Superior temporal gyrus (tissue), 1 donor: ENCODE measurements around the gene PANK1.
"Not testable (repeated sequence)": the region's sequence is repeated elsewhere in the genome, so short reads cannot be mapped to it uniquely, and the experiment has no call there.

ENCODE experiments used
- DNase-seq: peaks from one replicate; pipeline ENCODE4 v3.0.0-alpha.2; 2016; ENCODE audit errors: extremely low spot score

Gene PANK1

DNA sequence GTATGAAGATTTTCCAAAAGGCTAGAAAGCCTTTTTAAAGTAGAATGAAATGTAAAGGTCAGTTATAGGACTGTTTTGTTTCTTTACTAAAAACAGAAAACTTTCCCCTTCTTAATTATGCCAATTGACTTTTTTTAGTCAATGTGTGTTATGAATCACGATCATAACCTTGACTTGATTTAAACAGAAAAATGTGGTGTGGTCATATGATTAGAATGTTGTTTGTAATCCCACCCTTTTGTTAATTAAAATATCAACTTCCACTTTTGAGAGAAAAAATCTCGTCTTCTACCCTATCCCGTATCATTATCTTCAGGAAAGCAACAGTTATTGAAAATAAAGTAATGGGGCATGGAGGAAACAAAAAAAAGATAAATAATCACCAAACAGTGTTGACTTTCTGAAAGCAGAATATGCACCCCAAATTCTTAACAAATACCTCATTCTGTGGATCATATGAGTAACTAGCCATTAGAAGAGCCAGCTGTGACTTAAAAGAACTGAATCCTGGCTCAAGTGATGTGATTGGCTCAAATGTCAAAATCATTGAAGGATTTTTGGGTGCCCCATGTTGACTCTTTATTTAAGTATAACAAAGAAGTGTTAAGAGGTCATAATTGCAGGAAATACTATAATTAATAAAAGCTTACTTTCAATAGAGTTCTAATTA is 77.3 kb downstream of the PANK1 start:
- no peak for DNase-seq

- no peak for DNase-seq
Observed at GRCh38 chr10:89566992-89567391, 78.0 kb downstream of the PANK1 start.

DNA sequence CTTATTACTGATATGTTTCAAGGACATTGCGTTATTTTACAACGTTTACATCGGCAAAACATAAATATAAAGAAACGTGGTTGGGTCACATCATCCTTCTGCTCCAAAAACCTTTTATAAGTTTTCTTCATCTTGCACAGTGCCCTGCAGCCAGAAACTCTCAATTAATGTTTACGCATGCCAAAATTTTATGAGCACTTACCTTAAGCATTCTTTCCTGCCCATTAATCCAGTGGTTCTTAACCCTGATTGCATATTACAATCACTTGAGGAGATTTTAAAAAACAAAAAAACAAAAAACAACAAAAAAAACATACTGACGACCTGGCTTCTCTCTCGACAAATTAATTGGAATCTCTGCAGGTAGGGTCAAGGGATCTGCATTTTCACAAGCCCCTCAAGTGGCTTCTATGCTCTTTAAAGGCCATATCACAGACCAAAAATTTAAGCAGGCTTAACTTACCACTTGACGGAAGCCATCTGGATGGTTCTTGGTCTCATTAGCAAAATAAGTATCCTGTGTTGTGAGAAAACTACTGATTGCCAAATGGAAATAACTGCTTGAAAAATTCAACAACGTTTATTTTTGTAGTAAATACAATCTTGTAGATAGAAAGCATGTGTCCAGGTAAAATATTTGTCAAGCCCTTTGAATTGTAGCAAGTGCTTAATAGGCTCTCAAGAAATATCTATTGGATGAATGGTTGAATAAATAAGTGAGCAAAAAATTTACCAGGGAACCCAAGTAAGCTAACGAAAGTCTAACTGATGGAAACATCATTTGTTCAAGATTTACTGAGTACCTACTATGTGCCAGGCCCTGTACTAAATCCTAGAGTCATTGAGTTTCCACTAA is 78.7 kb downstream of the PANK1 start:
- DNase-seq, result no peak

- DNase-seq, result no peak
Observed at GRCh38 chr10:89565180-89565579, 79.9 kb downstream of the PANK1 start.

- peak; percentile 84 for DNase-seq
Observed at GRCh38 chr10:89563861-89564478, 81.1 kb downstream of the PANK1 start.

DNA sequence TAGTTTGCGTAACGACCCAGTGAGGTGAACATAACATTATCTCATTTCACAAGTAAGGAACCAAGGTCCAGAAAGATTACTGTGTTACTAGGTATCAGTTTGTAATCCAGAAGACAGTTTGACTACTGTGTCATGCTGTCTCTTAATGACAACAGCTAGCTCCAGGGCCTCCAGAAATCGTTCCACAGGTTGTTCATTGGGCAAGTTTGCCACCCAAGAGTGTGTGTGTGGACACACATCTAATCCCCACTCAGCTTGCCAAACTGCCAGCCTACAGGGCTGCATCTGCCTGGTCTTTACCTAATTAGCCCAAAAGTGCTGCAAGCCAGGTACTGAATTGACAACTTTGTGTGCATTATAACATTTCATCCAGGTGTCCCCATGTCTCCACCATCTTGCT is 81.7 kb downstream of the PANK1 start:
- no peak for DNase-seq

DNA sequence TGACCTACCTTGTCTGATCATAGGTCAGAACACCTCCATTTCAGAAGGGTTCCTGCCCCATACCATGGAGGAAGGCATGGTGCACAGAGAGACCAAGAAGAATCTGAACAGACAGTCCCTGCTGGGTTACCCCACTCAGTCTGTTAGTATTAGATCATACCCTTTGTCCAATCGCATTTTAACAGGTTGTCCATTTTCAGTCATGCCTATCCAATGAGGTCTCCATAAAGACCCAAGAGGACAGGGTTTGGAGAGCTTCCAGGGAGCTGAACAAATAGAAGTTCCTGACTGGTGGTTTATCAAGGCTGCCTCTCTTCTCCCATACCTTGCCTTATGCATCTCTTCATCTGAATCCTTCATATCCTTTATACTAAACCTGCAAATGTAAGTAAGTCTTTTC is 88.4 kb downstream of the PANK1 start:
- DNase-seq, result no peak

DNA sequence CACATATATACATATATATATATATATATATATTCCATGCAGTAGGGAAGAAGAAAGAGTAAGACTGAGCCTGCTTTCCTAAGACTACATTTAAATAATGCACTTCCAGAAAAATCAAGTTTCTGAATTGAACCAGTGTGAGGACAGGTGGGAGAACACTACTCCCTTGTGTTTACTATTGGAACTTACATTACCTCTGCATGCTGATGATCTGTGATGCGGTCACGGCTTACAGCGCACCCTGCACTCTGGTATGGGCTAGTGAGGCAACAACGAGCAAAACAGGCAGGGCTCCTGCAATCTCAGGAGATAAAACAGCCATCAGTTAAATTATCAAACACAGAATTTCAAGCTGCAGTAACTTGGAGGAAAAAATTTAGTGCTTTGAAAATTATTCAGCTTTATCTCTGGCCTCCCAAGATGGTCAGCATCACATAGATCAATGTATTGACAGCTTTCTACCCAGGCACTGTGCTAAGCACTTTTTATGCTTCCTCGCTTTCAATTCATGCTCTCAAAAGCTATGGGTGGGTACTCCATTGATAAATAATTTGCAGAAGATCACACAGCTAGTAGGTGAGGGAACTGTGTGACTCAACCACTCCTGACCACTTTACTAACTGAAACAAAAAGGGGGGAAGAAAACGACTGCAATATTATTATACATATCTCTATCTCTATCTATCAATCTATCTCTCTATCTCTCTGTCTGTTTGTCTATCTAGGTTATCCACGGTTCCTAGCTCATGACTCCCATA is 89.2 kb downstream of the PANK1 start:
- DNase-seq, result no peak

GRCh38 chr10:89554433-89554832 is 90.6 kb downstream of the PANK1 start:
- no peak for DNase-seq

- no peak for DNase-seq
Observed at GRCh38 chr10:89553064-89553734, 91.8 kb downstream of the PANK1 start.

DNA sequence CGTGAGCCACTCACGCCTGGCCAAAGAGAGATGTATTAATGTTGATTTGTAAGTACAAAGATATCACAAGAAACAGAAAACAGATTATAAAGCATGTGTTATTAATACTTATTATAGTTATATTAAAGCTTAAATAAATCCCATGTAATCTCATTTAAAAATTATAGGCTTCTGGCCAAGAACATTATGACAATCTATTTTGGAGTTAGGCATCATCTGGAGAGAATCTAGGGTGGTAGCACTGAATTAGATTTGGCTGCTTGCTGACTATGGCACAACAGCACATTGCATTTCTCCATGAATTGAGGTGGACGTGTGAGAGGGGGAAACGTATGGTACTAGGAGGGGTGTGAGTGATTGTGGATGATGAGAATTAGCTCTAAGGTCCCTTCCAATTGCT is 92.8 kb downstream of the PANK1 start:
- no peak for DNase-seq

GRCh38 chr10:89550509-89550908 is 94.5 kb downstream of the PANK1 start:
- DNase-seq, result no peak

GRCh38 chr10:89549510-89549909 is 95.5 kb downstream of the PANK1 start:
- no peak for DNase-seq

GRCh38 chr10:89548673-89549072 is 96.4 kb downstream of the PANK1 start:
- DNase-seq, result no peak

- no peak for DNase-seq
Observed at GRCh38 chr10:89547853-89548513, 97.1 kb downstream of the PANK1 start.

GRCh38 chr10:89546651-89547050 is 98.4 kb downstream of the PANK1 start:
- DNase-seq, result not testable (repeated sequence)

DNA sequence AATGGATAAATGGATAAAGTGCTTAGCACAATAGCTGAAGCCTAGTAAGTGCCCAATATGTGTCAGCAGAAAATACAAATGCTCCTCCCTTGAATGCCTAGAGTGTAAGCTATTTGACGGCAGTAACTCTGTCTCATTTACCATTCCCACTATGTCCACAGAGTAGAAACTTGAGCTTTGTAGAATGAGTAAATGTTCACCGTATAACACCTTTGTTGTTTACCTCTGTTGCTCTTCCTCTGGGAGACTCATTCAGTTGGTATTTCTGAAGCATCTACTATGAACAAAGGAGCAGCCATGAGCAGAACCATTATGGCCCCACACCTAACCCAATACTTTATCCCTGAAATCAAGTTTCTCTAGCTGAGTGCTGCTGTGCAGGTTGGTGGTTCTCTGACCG is 101.2 kb downstream of the PANK1 start:
- no peak for DNase-seq

- no peak for DNase-seq
Observed at GRCh38 chr10:89540420-89540949, 104.6 kb downstream of the PANK1 start.

DNA sequence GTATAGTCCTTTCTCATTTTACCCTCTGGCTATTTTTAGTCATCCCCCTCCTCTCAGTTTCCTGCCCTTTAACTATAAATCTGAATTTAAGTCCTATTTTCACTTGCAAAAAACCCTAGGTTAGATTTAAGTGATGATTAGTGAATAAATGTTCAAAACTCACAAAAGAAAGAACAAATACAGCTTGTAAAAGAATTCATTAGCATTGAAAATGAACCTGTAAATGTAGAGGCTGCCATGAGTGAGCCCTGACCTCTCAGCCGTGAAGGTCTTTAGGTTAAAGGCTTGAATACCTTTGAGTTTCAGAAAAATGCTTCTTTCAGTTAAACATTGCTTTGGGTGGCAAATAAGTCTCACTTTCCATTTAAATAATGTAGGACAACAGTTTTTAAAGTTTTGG is 107.7 kb downstream of the PANK1 start:
- DNase-seq, result no peak

GRCh38 chr10:89536013-89536354 is 109.1 kb downstream of the PANK1 start:
- DNase-seq, result no peak
